HG02623 (cell line): ENCODE results near the gene RPL12.

ENCODE experiments used
- ATAC-seq: cut with Tn5 transposase; IDR thresholded peaks from one replicate; pipeline ENCODE4 v1.9.1; 2021; ENCODE audit warnings: moderate library complexity; ENCODE audit not compliant: unreplicated experiment

The RPL12 gene

DNA sequence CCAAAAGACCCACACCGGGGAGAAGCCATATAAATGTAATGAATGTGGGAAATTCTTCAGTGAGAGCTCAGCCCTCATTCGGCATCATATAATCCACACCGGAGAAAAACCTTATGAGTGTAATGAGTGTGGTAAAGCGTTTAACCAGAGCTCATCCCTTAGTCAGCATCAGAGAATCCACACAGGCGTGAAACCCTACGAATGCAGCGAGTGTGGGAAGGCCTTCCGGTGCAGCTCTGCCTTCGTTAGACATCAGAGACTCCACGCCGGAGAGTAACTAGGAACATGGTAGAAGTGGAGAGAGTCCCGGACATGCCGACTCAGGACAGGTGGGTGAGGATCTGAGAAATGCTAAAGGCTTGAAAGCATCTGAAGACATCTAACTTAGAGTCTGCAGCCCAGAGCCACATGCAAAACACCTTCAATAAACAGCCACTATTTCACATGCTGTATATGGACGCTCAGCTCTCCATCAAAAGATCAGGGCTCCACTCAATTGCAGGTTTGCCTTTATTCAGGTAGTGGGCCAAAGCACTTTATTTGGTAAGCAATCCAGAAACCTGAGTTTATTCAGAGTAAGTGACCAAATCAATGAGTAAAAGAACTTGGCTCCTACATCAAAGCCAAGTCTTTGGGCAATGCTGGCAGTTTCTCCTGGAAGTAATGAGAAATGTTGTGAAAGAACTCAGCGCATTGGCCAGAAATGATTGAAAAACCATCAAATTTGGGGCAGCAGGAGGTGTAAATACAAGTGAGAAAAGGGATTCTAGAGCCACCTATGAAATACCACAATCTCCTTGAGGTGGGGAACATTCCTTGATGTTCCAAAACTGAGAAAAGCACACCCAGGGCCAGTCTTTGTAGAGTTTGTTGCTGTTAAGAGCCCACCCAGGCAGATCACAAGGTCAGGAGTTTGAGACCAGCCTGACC lies 6.0 kb downstream of the RPL12 start:
- ATAC-seq, result no peak

DNA sequence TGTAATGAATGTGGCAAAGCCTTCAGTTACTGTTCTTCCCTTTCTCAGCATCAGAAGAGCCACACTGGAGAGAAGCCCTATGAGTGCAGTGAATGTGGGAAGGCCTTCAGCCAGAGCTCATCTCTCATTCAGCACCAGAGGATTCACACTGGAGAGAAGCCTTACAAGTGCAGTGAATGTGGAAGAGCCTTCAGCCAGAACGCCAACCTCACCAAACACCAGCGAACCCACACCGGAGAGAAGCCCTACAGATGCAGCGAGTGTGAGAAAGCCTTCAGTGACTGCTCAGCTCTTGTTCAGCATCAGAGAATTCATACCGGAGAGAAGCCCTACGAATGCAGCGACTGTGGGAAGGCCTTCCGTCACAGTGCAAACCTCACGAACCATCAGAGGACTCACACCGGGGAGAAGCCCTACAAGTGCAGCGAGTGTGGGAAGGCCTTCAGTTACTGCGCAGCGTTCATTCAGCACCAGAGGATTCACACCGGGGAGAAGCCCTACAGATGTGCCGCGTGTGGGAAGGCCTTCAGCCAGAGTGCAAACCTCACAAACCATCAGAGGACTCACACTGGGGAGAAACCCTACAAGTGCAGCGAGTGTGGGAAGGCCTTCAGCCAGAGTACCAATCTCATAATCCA lies 6.8 kb downstream of the RPL12 start:
- ATAC-seq, result no peak

DNA sequence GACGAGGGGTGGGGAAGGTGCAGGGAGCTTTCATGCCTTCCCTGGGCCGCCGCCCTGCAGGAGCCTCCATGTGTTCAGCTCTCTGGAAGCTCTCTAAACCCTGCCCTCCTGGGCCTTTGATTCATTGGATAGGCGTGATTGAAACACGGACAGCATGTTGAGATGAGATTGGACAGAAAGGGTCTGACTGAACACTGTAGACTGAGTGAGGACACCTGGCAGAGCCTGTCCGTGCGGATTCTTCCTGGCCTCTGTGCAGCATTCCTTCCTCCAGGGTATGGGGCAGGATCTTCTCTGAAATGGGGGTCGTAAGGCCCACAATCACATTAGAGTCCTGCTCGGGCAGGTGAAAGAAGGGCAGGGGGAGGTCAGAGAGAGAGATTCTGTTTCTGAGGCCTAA lies 12.8 kb downstream of the RPL12 start:
- no peak for ATAC-seq

DNA sequence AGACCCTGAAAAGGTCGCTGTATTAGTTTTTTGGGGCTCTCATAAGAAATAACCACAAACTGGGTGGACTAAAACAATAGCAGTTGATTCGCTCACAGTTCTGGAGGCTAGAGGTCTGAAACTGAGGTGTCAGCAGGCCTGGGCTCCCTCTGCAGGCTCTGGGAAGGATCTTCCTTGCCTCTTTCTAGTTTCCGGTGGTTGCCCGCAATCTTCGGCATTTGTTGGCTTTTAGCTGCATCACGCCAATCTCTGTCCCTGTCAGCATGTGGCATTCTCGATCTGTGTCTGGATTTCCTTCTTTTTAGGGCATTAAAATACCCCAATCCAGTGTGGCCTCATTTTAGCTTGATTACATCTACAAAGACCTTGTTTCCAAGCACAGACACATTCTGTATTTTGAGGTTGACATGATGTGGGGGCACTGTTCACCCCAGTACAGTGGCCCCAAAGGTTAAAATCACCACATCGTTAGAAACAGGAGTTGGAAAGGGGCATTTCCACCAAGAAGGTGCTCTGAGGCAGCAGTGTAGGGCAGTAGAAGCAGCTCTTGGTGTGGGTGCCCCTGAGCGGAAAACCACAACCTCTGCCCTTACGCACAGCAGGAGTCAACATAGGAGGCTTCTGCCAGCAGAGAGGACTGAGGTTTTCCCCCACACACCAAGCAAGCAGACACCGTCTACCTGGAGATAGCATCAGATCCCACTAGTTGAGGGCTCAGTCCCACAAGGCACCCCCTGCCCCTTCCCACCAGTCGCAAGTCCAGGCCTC lies 13.5 kb downstream of the RPL12 start:
- no peak for ATAC-seq

DNA sequence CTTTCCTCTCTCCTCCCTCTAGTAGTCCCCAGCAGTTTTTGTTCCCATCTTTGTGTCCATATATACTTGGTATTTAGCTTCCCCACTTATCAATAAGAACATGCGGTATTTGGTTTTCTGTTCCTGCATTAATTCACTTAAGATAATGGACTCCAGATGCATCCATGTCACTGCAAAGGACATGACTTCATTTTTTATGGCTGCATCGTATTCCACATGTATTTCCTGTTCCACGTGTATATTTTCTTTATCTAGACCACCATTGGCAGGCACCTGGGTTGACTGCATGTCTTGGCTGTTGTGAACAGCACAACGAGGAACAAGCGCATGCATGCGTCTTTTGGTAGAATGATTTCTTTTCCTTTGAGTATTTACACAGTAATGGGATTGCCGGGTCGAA lies 20.8 kb downstream of the RPL12 start:
- no peak for ATAC-seq

DNA sequence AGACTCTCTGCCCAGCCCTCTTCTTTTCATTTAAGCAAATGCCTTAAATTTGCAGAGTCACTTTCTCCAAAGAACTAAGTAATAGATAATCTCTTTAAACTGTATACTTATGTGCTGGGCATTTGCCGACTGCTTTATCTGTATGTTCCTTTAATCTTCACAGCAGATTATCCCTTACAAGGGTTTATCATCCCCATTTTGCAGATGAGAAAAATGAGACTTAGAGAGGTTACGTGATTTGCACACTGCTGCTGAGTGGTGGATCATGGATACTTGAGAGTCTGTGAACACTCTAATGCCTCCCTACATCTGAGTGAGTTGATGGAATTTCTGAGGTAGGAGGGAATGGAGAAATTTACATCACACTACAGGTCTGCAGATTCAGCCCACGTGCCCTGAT lies 22.9 kb downstream of the RPL12 start:
- no peak for ATAC-seq

DNA sequence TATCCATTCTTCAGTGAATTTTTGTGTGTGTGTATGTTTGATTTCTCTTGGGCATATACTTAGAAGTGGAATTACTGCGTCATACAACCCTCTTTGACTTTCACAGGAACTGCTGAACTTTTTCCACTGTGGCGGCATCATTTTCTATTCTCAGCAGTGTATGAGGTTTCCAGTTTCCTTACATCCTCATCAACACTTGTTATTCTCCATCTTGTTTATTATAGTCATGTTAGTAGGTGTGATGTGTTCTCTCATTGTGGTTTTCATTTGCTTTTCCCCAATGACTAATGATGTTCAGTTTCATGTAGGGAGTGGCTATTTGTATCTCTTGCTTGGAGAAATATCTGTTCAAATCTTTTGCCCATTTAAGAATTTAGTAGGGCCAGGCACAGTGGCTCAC lies 24.4 kb downstream of the RPL12 start:
- ATAC-seq, result no peak

DNA sequence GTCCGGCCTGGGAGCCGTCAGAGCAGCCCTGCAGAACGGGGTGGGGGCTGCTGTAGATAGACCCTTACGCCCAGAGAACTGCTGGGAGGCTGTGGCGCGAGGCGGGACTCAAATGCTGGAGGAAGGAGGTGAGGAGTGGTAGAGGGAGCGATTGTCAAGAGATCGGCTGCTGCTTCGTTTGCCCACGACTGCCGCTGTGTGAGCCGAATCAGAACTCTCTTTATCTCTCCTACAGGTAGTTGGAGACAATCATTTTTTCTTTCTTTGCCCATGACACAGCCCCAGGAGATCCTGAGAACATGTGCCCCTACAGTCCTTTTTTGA lies 26.6 kb downstream of the RPL12 start:
- ATAC-seq, result no peak

DNA sequence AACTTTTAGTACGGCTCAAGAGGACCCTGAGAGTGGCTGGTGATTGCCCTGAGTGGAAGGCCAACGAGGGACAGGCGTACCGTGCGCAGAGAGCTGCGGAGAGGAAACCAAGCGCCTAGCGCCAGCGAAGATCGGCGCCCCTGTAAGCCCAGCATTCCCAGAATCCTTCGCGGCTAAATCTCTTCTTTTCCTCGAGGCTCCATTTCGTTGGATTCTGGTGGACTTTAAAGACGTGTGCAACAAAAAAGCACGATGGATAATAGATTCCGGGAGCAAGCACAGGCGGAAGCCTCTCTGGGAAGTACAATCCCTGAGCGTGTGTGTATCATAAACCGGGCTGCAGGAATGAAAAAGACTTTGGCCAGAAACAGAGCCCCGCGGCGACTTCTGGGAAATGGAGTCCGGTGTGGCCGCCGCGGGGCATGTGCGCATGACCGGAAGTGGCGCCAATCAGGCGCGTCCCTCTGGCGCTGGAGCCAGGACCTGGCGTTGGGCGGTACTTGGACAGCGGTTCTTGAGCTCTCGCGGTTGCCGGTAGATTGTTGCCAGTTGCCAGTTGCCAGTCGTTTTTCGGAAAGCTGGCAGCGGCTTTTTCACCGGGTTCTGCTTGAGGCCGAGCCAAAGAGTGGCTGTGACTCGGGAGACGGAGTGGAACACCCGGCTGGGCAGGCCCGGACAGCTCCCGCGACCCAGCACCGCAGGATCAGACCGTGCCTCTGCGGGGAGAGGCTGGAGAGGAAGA lies 27.1 kb downstream of the RPL12 start, which contains the start of gene ZNF79:
TSS of gene ZNF79 (plus strand) at position 449 of the 742 bp plus-strand sequence. CDS start 406 bp downstream, outside the sequence.
- peak; percentile 78 for ATAC-seq

DNA sequence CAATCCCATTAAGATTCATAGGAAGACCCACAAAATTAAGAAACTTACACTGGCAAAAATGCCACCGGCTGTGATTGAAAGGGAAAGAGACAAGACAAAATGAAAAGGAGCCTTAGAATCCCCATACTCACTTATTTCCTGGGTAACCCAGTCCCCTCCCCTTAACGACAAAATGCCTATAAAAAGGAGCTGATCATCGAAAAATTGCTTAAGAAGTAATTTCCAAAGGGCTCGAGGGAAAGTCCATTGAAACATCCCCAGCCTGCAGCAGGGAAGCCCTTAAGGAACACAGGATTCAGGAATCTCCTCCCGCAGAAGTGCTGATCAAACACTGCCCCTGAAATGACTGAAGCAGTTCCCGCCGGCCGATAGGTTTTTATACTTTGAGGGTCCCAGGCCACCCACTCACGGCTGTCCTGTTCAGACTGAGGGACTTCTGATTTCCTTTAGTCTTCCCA lies 27.7 kb downstream of the RPL12 start:
- ATAC-seq, result no peak

DNA sequence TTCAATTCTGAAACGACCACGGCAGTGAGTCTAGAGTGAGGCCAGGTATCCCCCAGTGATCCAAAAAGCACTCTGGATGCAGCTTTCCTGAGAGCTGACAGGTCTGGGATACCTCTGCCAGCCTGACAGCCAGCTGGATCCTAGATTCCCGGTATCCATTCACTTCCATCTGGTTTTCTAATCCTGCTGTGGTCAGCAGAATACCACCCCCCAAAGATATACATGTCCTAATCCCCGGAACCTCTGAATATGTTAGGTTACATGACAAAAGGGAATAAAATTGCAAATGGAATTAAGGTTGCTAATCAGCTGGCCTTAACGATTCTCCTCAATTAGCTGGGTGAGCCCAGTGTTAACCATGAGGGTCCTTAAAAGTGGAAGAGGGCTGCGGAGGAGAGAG lies 28.4 kb downstream of the RPL12 start:
- ATAC-seq, result no peak

DNA sequence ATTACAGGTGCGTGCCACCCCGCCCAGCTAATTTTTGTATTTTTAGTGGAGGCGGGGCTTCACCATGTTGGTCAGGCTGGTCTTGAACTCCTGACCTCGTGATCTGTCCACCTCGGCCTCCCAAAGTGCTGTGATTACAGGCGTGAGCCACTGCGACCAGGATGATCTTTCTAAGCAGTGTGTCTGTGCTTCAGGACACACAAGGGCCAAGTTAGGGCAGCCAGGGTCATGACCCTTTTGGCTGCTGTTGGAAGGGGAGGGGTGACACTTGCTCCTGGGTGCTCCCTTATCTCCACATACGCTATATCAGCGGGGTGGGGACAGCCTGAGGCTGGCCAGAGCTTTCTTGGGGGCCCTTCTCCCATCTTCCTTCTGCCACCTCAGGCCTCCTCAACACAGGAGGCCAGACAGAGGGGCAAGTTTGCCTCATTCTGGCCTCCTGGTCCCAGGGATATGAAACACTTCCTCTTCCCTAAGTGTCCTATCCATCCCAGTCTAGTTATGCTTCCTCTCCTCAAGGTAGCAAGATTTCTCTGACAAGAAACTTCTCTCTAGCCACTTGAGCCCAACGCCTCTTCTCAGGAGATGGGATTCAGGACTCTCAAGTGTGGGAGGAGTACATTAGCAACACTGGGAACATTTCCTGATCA lies 28.9 kb downstream of the RPL12 start:
- no peak for ATAC-seq

DNA sequence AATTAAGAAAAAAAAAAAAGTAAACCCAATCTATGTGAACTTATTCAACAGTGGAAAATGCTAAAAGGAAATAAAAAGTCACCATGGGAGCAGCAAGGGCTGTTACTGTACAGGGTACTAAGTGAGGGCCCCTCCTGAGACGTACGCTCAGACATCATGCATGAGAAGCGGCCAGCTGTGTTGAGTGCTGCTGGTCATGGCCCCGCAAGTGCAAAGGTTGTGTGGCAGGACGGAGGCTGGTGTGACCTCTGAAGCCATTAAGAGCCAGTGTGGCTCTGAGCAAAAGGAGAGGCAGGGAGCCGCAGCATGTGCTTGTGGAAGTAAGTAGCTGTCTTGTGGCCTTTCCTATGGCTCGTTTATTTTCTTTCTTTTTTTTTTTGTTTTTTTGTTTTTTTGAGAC lies 30.1 kb downstream of the RPL12 start:
- no peak for ATAC-seq

DNA sequence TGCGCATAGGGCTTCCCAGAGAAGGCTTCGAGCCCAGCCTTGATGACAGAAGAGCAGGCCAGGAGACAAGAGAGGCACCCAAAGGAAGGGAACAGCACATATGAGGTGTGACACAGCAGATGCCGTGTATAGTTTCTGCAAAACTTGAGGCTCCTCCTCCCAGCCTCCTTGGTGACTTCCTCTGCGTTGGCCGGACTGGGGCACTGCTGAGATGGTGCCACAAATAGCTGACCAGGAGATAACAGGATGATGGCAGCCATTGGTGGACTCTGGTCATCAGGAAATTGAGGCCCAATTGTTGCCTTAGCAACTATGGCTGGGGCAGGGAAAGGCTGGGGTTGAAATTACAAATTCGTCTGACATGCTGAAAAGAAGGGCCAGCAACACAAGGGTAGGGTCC lies 31.9 kb downstream of the RPL12 start:
- no peak for ATAC-seq

DNA sequence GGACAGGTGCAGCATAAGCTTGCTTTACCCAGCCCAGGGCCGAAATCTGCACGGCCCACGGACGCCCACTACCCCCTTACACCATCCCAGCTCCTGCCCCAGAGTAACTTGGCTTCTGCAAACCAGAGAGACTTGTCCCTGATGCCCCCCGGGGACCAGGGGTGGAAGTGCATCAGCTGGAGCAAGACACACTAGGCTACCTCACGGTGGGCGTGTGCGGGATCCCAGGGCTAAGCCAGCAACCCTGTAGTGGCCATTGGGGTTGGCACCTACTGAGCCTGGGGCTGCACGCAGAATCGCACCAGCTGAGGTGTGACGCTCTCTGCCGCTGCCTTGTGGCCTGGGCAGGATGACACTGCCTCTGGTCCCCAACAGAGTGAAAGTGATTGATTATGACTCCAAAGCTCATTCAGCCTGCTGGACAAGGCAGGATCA lies 33.2 kb downstream of the RPL12 start:
- no peak for ATAC-seq

DNA sequence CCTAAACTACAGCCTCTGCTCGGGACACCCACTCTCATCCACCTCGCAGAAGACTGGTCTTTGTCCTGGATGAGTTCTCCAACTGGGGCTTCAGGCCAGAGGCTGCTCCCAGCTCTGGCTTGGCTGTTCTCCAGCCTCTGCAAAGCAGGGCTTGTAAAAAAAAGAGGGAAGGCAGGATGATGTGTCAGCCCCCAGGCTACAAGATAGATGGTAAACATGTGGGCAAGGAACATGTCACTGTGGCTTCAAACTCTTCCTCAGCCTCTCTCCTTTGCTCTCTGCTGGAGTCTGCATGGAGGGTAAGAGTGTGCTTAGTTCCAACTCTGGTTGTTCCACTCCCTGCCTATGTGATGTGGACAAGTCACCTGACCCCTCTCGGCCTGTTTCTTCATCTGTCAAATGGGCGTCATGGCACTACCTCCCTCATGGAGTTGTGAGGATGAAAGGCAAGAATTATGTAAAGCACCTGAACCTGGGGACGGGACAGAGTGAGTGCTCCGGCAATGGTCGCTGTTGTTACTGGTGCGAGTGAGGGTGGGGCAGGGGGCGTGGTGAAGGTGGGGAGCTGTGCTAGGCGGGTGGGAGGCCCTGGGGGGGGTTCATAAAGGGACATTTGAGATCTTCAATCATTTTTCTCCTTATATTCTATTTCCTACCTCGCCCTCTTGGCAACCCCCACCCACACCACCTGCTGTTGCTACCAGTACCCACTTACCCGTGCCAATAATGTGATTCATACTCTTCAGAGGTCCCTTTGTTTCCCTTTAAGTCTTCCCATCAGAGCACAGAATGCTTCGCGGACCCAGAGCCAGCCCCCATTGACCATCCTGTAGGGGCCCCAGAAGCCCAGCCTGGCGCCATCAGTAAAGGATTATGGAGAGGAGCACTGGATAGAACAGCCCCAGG lies 33.8 kb downstream of the RPL12 start:
- no peak for ATAC-seq

DNA sequence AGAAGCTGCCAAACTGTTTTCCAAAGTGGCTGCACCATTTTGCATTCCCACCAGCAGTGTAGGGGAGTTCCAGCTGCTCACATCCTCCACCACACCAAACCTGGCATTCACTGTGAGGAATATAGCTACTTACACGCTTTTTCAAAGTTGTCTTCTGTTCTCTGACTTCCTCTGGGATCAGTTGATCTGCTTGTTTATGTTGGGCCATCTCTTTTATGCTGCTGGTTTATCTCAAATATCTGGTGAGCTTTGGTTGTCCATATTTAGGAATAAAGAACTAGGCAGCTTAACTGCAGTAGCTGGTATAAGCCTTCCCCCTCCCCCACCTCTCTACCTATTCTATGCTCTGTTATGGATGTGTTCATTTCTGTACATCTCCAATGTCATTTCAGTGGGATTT lies 35.5 kb downstream of the RPL12 start:
- ATAC-seq, result no peak

DNA sequence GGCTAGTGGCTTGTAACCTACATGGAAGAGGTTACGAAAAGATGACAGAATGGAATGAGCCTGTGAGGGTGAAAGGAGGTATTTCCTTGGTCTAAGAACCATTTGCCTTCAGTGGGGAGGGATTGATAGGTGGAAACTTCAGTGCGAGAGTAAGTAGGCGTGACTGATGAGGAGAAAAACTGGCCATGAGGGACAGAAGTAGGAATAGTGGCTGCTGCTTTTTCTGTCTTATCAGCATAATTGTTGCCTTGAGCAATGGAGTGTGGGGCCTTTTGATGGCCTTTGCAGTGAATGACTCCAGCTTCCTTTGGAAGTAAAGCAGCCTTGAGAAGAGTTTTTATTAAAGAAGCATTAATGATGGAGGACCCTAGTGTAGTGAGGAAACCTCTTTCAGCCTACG lies 36.1 kb downstream of the RPL12 start:
- no peak for ATAC-seq

DNA sequence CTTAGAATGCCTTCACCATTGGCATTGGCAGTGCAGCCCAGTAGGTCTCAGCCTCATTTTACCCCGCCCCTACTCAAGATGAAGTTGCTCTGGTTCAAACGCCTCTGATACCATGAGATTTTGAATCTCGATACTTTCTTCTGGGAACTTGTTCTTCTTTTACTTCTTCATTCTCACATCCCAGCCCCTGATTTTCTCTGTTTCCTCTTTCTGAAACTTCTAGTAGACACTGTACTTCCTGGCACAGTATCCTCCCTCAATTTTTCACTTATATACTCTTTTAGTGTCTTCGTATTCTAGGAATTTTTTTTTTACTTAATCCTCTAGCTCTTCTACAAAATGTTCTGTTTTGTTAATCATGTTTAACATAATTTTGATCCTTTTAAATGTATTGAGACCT lies 40.1 kb downstream of the RPL12 start:
- no peak for ATAC-seq
